ENCODE measurements around the gene PKDCC. TPM values are rescaled to one million over a fixed set of nuclear protein-coding genes. Genes with fewer than 3 reads are reported as not detected.
A peak's percentile ranks its signal among the peaks of the same experiment; 100 is the strongest.

The PKDCC gene
- total and polyA plus RNA-seq, 2 of the 13 experiments (the other 11 are each of a cell fraction or from before 2014, with no cell fraction given), result 52.6 to 58.8 TPM

DNA sequence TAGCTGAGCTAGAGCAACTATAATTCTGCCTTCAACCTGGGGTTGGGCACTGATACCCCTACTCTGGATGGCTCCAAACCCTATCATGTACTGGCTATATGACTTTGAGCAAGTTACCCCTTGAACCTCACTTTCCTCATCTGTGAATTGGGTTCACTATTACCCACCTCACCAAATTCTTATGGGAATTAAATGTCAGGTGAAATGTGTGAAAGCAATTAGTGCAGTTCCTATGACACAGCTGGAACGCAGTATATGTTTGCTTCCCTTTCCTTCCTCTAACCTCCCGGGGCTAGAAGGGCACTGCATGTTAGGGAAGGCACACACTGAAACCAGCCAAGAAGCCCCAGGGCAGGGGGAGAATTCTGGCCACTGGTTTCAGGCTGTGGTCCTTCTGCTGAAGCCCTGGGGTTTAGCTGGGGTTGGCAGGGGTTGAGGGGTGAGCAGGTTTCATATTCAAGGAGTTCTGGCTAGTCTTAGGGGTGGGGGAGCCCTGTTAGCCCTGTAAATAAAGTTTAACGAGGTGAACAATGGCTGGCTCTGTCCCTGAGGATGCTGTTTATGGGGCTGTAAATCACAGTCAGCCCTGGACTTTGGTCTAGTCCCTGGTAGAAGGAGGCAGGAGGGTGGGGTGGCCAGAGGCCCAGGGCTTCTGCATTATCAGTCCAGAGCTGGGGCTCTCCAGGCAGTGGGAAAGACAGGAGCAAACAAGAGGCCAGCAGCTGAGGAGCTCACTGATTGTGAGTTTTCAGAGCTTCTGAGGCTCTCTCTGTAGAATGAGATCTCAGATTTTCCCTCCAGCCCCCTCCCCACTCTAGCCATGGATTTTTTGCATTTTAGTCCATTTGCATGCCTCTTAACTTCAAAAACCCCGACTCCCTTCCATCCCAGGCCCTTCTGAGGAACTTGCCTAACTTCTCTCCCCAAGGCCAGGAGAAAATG lies 8.0 kb downstream of the PKDCC start (continued):
- TF ChIP-seq, protein P1, sequence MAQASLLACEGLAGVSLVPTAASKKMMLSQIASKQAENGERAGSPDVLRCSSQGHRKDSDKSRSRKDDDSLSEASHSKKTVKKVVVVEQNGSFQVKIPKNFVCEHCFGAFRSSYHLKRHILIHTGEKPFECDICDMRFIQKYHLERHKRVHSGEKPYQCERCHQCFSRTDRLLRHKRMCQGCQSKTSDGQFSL (CRISPR knock-in tag; IDR thresholded peaks at IDR 0.05), result peak; percentile 71; the same call in 1 of the 2 replicates
- TF ChIP-seq BCL6 (CRISPR knock-in tag; IDR thresholded peaks at IDR 0.05) (peak; percentile 78), SRSF9 (IDR thresholded peaks at IDR 0.05; ENCODE audit: borderline replicate concordance, insufficient read depth, low read depth, low read length, poor library complexity, severe bottlenecking) (no peak), HOXA3 (CRISPR knock-in tag; IDR thresholded peaks at IDR 0.05) (peak; percentile 92), U2AF2 (IDR thresholded peaks at IDR 0.05; ENCODE audit: low read depth, low read length) (no peak), ZNF331 (CRISPR knock-in tag; IDR thresholded peaks at IDR 0.05) (peak; percentile 87), ZNF83 (CRISPR knock-in tag; IDR thresholded peaks at IDR 0.05; ENCODE audit: borderline replicate concordance) (no peak), GZF1 (CRISPR knock-in tag; IDR thresholded peaks at IDR 0.05) (0 out of 2 replicates have a peak, but pooled peaks have one; percentile 27), PRPF4 (IDR thresholded peaks at IDR 0.05; ENCODE audit: low read depth, low read length, poor library complexity, severe bottlenecking) (no peak), HMG20A (CRISPR knock-in tag; IDR thresholded peaks at IDR 0.05; ENCODE audit: borderline replicate concordance) (peak; percentile 98), ZBTB21 (CRISPR knock-in tag; IDR thresholded peaks at IDR 0.05) (no peak), NFE2L2 (IDR thresholded peaks at IDR 0.05; ENCODE audit: low read length) (no peak), RBFOX2 (IDR thresholded peaks at IDR 0.05; ENCODE audit: low read depth, low read length) (peak; percentile 35; the same call in 1 of the 2 replicates), HOXA7 (CRISPR knock-in tag; IDR thresholded peaks at IDR 0.05) (no peak)
- TF ChIP-seq, protein P2, sequence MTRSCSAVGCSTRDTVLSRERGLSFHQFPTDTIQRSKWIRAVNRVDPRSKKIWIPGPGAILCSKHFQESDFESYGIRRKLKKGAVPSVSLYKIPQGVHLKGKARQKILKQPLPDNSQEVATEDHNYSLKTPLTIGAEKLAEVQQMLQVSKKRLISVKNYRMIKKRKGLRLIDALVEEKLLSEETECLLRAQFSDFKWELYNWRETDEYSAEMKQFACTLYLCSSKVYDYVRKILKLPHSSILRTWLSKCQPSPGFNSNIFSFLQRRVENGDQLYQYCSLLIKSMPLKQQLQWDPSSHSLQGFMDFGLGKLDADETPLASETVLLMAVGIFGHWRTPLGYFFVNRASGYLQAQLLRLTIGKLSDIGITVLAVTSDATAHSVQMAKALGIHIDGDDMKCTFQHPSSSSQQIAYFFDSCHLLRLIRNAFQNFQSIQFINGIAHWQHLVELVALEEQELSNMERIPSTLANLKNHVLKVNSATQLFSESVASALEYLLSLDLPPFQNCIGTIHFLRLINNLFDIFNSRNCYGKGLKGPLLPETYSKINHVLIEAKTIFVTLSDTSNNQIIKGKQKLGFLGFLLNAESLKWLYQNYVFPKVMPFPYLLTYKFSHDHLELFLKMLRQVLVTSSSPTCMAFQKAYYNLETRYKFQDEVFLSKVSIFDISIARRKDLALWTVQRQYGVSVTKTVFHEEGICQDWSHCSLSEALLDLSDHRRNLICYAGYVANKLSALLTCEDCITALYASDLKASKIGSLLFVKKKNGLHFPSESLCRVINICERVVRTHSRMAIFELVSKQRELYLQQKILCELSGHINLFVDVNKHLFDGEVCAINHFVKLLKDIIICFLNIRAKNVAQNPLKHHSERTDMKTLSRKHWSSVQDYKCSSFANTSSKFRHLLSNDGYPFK (CRISPR knock-in tag; IDR thresholded peaks at IDR 0.05; ENCODE audit: borderline replicate concordance), result no peak; the same call in 1 of the 2 replicates
- TF ChIP-seq, protein P3, sequence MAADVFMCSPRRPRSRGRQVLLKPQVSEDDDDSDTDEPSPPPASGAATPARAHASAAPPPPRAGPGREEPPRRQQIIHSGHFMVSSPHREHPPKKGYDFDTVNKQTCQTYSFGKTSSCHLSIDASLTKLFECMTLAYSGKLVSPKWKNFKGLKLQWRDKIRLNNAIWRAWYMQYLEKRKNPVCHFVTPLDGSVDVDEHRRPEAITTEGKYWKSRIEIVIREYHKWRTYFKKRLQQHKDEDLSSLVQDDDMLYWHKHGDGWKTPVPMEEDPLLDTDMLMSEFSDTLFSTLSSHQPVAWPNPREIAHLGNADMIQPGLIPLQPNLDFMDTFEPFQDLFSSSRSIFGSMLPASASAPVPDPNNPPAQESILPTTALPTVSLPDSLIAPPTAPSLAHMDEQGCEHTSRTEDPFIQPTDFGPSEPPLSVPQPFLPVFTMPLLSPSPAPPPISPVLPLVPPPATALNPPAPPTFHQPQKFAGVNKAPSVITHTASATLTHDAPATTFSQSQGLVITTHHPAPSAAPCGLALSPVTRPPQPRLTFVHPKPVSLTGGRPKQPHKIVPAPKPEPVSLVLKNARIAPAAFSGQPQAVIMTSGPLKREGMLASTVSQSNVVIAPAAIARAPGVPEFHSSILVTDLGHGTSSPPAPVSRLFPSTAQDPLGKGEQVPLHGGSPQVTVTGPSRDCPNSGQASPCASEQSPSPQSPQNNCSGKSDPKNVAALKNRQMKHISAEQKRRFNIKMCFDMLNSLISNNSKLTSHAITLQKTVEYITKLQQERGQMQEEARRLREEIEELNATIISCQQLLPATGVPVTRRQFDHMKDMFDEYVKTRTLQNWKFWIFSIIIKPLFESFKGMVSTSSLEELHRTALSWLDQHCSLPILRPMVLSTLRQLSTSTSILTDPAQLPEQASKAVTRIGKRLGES (CRISPR knock-in tag; IDR thresholded peaks at IDR 0.05; ENCODE audit: borderline replicate concordance), result no peak
- TF ChIP-seq, protein P4, sequence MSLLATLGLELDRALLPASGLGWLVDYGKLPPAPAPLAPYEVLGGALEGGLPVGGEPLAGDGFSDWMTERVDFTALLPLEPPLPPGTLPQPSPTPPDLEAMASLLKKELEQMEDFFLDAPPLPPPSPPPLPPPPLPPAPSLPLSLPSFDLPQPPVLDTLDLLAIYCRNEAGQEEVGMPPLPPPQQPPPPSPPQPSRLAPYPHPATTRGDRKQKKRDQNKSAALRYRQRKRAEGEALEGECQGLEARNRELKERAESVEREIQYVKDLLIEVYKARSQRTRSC (CRISPR knock-in tag; IDR thresholded peaks at IDR 0.05; ENCODE audit: low read depth), result no peak
- TF ChIP-seq, protein P5, sequence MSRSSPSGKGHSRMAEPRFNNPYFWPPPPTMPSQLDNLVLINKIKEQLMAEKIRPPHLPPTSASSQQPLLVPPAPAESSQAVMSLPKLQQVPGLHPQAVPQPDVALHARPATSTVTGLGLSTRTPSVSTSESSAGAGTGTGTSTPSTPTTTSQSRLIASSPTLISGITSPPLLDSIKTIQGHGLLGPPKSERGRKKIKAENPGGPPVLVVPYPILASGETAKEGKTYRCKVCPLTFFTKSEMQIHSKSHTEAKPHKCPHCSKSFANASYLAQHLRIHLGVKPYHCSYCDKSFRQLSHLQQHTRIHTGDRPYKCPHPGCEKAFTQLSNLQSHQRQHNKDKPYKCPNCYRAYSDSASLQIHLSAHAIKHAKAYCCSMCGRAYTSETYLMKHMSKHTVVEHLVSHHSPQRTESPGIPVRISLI (CRISPR knock-in tag; IDR thresholded peaks at IDR 0.05; ENCODE audit: borderline replicate concordance), result 0 out of 2 replicates have a peak, but pooled peaks have one; percentile 12
- TF ChIP-seq, protein P6, sequence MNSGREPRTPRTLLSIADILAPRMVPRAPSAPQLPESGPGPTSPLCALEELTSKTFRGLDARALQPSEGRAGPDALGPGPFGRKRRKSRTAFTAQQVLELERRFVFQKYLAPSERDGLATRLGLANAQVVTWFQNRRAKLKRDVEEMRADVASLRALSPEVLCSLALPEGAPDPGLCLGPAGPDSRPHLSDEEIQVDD (CRISPR knock-in tag; IDR thresholded peaks at IDR 0.05; ENCODE audit: borderline replicate concordance), result no peak

All from HepG2 (cell line).